ENCODE results near the gene CT45A1.
"Not testable (repeated sequence)": the region's sequence is repeated elsewhere in the genome, so short reads cannot be mapped to it uniquely, and the experiment has no call there.

The CT45A1 gene

DNA sequence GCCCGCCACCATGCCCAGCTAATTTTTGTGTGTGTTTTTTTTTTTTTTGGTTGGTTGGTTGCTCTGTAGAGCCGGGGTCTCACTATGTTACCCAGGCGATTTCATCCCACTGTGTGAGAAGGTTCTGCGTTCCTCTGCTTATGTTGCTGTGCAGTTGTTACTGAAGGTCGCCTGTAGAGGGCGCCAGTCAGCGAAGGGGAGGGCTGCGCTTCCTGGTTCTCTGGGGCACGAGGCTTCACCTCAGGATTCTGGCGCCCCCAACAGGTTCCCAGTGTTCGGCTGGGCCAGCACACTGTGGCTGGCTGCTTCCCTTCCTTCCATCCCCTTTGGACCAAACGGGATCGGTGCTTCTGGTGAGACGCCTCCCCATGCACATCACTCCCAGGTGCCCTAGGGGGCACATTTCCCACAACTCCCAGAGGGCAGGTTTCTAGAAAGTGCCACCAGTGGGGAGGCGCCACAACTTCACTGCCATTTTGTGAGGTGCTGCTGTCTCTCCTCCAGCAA lies at the start of gene CT45A1:
CT45A1 (plus strand) TSS at position 457 of the 507 bp plus-strand sequence. CDS start 5,302 bp downstream, outside the sequence.
- DNase-seq, result peak; percentile 66

GRCh38 chrX:135672979-135673378 lies 40.5 kb upstream of the CT45A1 start:
- DNase-seq, result not testable (repeated sequence)

DNA sequence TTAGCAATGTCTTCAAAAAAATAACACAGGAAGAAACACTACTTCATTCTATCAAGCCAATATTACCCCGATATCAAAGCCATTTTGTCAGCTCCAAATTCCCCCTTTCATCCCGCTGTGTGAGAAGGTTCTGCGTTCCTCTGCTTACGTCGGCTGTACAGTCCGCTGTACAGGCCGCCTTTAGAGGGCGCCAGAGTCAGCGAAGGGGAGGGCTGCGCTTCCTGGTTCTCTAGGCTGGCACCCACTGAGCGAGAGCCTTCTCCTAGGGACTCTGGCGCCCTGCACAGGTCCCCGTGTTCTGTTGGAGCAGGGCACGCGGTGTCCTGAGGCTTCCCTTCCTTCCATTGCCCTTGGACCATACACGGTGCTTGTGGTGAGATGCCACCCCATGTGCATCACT lies 25.3 kb upstream of the CT45A1 start:
- peak; percentile 64 for DNase-seq

- DNase-seq, result no peak
Measured at GRCh38 chrX:135695471-135695870, 18.0 kb upstream of the CT45A1 start.

GRCh38 chrX:135697601-135698000 lies 15.8 kb upstream of the CT45A1 start:
- DNase-seq, result no peak

GRCh38 chrX:135698924-135699323 lies 14.5 kb upstream of the CT45A1 start:
- DNase-seq, result no peak

- DNase-seq, result peak; percentile 71
Measured at GRCh38 chrX:135707880-135708279, 5.6 kb upstream of the CT45A1 start.

- DNase-seq, result no peak
Measured at GRCh38 chrX:135713795-135714194, 356 bp downstream of the CT45A1 start.

DNA sequence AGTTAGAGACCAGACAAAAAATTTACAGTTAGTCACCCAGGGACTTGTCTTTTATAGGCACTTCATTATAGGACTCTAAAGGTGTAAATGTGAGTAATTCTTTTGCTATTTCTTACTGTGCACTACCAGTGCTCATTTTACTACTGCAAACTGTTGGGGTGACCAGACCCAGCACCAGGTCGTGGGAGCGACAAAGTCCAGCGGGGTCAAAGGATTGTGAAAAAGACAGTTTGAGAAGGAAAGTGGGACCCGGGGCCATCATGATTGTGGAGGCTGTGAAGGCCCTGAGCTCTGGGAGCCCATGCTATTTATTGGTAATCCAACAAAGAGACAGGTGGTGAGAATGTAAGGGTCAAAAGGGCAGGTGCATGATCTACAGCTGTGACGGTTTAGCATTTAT lies 21.2 kb downstream of the CT45A1 start:
- DNase-seq, result not testable (repeated sequence)

GRCh38 chrX:135737366-135738071 lies 24.1 kb downstream of the CT45A1 start:
- no peak for DNase-seq

GRCh38 chrX:135740681-135741149 lies 27.3 kb downstream of the CT45A1 start:
- peak; percentile 77 for DNase-seq

DNA sequence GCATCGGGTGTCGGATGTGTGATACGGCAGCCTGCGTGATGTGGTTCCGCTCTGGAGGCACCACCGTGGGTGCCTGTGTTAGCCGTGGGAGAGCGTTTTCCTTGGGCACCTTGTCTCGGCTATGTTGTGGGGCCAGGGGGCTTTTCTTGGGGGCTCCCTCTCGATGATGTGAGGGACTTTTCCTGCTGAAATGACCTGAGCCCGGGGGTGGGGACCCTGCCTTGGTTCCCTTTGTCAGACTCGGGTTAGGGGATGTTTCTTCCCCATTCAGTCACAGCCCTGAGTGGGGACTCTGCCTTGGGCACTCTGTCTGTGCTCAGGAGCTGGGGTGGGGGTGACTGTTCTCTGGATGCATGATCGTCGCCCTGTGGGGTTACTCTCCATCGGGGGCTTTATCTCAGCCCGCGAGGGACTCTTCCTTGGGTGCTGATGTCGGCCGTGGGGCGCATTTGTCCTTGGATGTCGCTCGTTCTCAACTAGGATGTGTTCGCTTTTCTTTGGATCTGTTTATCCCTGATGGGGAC lies 27.8 kb downstream of the CT45A1 start:
- no peak for DNase-seq

- not testable (repeated sequence) for DNase-seq
Measured at GRCh38 chrX:135744739-135745138, 31.3 kb downstream of the CT45A1 start.

GRCh38 chrX:135768091-135768490 lies 54.7 kb downstream of the CT45A1 start, which contains the start of gene CT45A3:
TSS of gene CT45A3 (minus strand) at chrX:135768191. CDS start at chrX:135764444, 3,747 bp downstream.
- DNase-seq, result not testable (repeated sequence)

Data from activated effector memory CD4-positive, alpha-beta T cell treated with anti-CD3 and anti-CD28 coated beads, Interleukin-2, amount 50 U/mL, for 16 hours (primary cell).